ENCODE data around the gene DAB1. TPM values are rescaled to one million over a fixed set of nuclear protein-coding genes. Genes with fewer than 3 reads are reported as not detected.
A peak's percentile ranks its signal among the peaks of the same experiment; 100 is the strongest.

DAB1 gene
- total RNA-seq = under 0.01 TPM in 1 of 2 replicates, not detected in the other

DNA sequence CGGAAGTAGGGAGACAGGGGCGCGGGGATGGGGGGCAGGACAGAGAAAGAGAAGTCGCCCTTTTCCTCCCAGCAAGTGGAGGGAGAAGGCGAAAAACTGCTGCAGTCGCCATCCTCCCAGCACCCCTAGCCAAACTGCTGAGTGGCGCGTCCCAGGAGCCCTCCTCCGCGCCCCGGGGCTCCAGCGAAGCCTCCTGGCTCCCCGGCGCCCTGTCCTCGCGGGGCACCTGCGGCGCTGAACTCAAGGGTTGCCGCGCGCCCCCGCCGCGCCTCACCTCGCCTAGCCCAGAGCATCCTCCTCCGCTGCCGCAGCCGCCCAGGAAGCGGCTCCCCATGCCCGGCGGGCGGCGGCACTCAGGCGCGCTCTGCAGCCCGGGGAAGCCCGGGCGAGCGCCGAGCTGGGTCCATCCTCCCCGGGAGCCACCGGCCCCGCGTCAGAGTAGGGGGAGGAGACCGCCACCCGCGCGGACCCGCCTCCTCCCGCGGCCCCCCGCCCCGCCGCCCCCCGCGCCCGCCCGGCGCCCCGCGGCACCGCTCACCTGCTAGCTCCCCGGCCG lies at the start of gene DAB1:
TSS of gene DAB1 (minus strand) at position 405 of the 556 bp plus-strand sequence. CDS start 133,030 bp downstream, outside the sequence.
- peak within 1 kb of the TSS; percentile 58 for H3K4me3 ChIP-seq (ENCODE audit: low read depth, low read length)
- TF ChIP-seq, protein P1, sequence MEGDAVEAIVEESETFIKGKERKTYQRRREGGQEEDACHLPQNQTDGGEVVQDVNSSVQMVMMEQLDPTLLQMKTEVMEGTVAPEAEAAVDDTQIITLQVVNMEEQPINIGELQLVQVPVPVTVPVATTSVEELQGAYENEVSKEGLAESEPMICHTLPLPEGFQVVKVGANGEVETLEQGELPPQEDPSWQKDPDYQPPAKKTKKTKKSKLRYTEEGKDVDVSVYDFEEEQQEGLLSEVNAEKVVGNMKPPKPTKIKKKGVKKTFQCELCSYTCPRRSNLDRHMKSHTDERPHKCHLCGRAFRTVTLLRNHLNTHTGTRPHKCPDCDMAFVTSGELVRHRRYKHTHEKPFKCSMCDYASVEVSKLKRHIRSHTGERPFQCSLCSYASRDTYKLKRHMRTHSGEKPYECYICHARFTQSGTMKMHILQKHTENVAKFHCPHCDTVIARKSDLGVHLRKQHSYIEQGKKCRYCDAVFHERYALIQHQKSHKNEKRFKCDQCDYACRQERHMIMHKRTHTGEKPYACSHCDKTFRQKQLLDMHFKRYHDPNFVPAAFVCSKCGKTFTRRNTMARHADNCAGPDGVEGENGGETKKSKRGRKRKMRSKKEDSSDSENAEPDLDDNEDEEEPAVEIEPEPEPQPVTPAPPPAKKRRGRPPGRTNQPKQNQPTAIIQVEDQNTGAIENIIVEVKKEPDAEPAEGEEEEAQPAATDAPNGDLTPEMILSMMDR (conservative IDR thresholded peaks at IDR 0.05; ENCODE audit: low read depth, low read length) = no peak
- no peak for DNase-seq (ENCODE audit: low read depth)

DNA sequence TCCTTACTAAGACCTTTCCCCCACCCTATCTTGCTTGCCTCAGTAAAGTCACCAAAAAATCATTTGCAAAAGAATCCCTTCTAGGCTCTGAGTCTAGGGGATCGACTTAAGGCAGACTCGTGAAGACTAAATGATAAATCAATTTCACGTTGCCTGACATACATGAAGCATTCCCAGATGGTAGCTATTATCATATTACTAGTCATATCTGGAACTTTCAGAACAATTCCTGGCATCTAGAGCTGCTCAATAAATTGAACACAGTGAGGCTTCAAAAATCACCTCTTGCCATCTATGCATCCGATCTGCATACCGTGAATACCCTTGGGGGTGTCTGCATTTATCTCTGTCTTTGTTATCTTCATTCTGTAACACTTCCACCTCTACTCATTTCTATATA lies 49.6 kb upstream of the DAB1 start:
- H3K4me3 ChIP-seq (ENCODE audit: low read depth, low read length) = no peak overlapping the region
- no peak for DNase-seq (ENCODE audit: low read depth)
- TF ChIP-seq, protein P1 (conservative IDR thresholded peaks at IDR 0.05; ENCODE audit: low read depth, low read length) = no peak

DNA sequence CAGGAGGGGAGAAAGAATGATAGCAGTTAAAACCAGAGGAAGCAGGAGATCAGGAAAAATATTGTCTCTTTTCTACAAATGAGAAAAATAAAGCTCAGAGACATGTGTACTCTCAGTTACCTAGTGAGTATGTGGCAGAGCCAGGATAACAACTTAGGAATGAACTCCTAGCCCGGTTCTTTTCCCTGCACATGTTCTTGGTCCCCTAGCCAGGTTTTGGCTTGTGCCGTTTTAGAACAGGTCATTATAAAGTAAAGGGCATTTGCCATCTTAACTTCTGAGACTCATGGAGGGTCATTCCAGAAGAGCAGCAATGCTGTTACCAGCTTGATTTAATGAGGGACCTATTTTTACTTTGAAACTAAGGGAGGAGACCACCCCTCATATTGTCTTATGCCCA lies 48.1 kb upstream of the DAB1 start:
- TF ChIP-seq, protein P1 (conservative IDR thresholded peaks at IDR 0.05; ENCODE audit: low read depth, low read length) = no peak
- H3K4me3 ChIP-seq (ENCODE audit: low read depth, low read length) = no peak overlapping the region
- DNase-seq (ENCODE audit: low read depth) = no peak

DNA sequence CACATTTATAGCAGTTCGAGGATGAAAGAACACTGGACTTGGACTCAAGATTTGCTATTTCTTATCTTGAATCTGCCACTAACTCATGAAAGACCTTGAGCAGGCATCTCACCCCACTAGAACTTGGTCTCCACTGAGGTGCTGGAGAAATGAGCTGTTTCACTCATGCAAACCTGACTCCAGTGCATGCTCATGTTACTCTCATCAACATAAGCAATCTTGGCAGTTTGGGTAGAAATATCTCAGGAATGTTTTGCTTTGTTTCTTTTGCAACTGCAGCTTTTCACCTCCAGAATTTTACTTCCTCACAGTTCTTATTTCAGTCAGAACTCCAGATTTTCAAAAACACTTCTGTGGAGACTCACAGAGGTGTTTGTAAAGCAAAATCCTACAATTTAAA lies 46.2 kb upstream of the DAB1 start:
- DNase-seq (ENCODE audit: low read depth) = no peak
- TF ChIP-seq, protein P1 (conservative IDR thresholded peaks at IDR 0.05; ENCODE audit: low read depth, low read length) = no peak
- H3K4me3 ChIP-seq (ENCODE audit: low read depth, low read length) = no peak overlapping the region

DNA sequence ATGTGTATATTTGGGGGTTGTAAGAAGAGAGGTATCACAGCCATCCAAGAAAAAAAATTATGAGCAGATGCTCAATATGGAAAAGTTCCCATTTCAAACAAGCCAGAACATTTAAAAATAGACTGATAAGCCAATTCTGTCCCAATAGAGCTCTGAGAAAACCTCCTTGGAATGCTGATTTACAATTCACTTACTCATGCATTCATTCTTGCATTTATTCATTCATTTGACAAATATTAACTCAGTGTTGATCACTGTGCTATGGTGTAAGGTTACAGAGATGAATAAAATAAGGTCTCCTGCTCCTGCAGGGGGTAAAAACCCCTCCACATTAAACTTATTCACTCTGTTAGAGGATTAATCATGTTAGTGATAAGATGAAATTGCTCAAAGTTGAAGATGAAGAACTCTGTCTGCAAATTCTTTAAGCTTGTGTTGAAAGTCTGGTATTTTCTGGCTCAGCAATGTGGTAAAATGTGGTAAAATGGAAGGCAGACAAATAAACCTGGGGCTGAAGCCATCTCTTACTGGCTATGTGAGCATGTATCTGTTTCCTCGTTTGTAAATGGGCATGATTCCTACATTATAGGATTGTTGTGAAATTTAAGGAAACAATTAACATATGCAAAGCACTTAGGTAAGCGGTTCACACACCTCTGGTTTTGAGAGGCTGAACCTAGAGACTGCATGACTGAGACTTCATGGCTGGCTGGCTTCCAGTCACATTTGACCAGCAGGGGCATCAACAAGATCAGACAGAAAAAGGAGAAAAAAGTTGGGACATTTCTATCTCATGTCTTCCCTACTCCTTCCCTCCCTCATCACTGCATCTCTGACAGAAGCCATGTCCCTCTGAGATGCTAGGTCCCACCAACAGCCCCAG lies 45.0 kb upstream of the DAB1 start:
- TF ChIP-seq, protein P1 (conservative IDR thresholded peaks at IDR 0.05; ENCODE audit: low read depth, low read length) = peak; percentile 54
- DNase-seq (ENCODE audit: low read depth) = peak; percentile 66
- no peak overlapping the region for H3K4me3 ChIP-seq (ENCODE audit: low read depth, low read length)

DNA sequence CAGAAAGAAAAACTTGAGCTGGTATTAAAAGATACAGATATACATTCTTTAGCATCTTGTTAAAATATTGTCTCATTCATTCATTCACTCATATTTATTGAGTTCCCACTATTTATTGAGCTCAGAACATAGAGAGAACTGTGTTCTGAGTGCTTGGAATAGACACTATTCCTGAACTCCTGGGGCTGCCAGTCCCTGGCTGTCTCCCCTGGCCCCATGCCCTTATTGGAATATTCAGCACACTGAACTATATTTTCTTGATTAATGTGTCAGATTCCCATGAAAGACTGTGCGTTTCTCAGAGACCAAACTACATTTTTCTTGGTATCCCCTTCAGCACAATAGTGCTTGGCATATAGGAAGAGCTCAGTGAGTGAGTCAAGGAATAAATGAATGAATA lies 44.0 kb upstream of the DAB1 start:
- TF ChIP-seq, protein P1 (conservative IDR thresholded peaks at IDR 0.05; ENCODE audit: low read depth, low read length) = no peak
- no peak for DNase-seq (ENCODE audit: low read depth)
- H3K4me3 ChIP-seq (ENCODE audit: low read depth, low read length) = no peak overlapping the region

All from epithelial cell of proximal tubule (primary cell).